Thyroid gland (tissue), 4 donors: ENCODE data around the gene MAML3. TPM values are rescaled to one million over a fixed set of nuclear protein-coding genes. Genes with fewer than 3 reads are reported as not detected.

ENCODE experiments used
- DNase-seq, 2 donors: peaks; one replicate each; pipeline ENCODE4 v3.0.0-alpha.2; 2019
- H3K27ac ChIP-seq, 3 donors: fragments of 200-600 bp; sonication (generic); 1 replicate in 2 of 3; 2 replicates in 1 of 3; pipeline ENCODE4 v1.5.1; 2016 to 2019; ENCODE audit warnings: mild to moderate bottlenecking in 1 of 3, moderate library complexity in 1 of 3
- H3K27me3 ChIP-seq: fragments of 200-600 bp; sonication (generic); one replicate; pipeline ENCODE4 v1.5.1; 2019
- H3K36me3 ChIP-seq, 2 donors: fragments of 200-600 bp; sonication (generic); one replicate each; pipeline ENCODE4 v1.5.1; 2016 to 2019
- H3K4me1 ChIP-seq, 2 donors: fragments of 200-600 bp; sonication (generic); one replicate each; pipeline ENCODE4 v1.5.1; 2017 to 2019
- H3K4me3 ChIP-seq, 3 donors: fragments of 200-600 bp; sonication (generic); replicated peaks in 1 of 3; 1 replicate in 2 of 3; 2 replicates in 1 of 3; pipeline ENCODE4 v1.5.1; 2016; ENCODE audit warnings: mild to moderate bottlenecking in 1 of 3
- H3K9me3 ChIP-seq: fragments of 200-600 bp; sonication (generic); one replicate; pipeline ENCODE4 v1.5.1; 2017
- POLR2A ChIP-seq, 2 donors: fragments of 450-650 bp; IDR thresholded peaks; one replicate each; pipeline ENCODE4 v1.6.1; 2017; ENCODE audit warnings: antibody characterized with exemption in 2 of 2, mild to moderate bottlenecking in 2 of 2, moderate library complexity in 1 of 2
- WGBS, 2 donors: methylation state at CpG; one replicate each; pipeline ENCODE4 v1.1.5; 2017; 5-methylcytosine and 5-hydroxymethylcytosine counted together
- intact Hi-C: fragments of 100-400 bp; cut with DNase I; formaldehyde crosslinking; loops from one replicate; pipeline ENCODE4 v1.15.1; 2023
- total RNA-seq, 4 donors: library from RNA; depleted of rRNA; stranded (reverse); fragments of >200 nt; gene quantifications; one replicate each; pipeline ENCODE4 v1.2.3, GENCODE V29; 2016
- TF ChIP-seq, protein P1 (sequence below), 6 experiments: fragments of 200-600 bp in 3 of 6; fragments of 450-650 bp in 3 of 6; sonication (generic) in 3 of 6; IDR thresholded peaks; one replicate each; pipeline ENCODE4 v1.5.1; 2016 to 2019; ENCODE audit warnings: antibody characterized with exemption in 6 of 6, mild to moderate bottlenecking in 2 of 6, inconsistent platforms in 1 of 6, moderate library complexity in 1 of 6

Gene MAML3
- total RNA-seq, 4 donors from 2014 or later = 5.7 to 14.1 (median 11.4) TPM

DNA sequence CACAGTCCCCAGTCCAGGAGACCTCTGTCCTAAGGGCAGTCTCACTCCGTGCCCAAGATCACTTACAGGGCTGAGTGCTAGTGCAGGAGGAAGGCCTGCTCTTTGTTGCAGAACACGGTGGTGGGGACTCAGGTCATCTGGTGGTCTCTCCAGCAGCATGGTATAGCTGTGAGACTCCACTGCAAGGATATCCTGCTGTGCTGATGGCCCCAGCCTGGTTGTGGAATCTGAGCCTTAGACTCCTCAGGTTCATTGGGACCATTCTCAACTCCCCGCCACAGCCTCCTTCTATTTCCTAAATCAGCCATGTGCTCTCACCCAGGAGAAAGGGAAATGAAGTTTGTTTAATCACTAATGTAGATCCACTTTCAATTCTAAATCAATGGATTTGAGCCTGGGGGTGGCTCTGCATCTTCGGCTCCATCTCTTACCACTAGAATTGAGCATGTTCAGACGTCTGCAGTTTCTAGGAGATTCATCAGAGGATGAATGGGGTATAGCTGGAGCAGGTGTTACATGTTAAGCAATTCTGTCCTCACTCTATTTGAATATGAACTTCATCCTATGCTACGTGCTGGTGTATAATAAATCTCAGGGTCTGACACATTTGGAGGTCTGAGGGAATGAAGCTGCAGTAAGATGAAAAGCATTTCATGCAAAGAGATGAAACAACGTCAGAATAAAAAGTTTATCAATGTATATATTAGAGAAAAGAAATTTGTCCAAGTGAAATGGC lies 299.1 kb downstream of the MAML3 start:
- TF ChIP-seq, protein P1, sequence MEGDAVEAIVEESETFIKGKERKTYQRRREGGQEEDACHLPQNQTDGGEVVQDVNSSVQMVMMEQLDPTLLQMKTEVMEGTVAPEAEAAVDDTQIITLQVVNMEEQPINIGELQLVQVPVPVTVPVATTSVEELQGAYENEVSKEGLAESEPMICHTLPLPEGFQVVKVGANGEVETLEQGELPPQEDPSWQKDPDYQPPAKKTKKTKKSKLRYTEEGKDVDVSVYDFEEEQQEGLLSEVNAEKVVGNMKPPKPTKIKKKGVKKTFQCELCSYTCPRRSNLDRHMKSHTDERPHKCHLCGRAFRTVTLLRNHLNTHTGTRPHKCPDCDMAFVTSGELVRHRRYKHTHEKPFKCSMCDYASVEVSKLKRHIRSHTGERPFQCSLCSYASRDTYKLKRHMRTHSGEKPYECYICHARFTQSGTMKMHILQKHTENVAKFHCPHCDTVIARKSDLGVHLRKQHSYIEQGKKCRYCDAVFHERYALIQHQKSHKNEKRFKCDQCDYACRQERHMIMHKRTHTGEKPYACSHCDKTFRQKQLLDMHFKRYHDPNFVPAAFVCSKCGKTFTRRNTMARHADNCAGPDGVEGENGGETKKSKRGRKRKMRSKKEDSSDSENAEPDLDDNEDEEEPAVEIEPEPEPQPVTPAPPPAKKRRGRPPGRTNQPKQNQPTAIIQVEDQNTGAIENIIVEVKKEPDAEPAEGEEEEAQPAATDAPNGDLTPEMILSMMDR (IDR thresholded peaks at IDR 0.05) = no peak
- no peak for TF ChIP-seq POLR2A (IDR thresholded peaks at IDR 0.05)
- H3K36me3 ChIP-seq = no peaks in the 10 kb centered on the region
- H3K27me3 ChIP-seq = no peaks in the 10 kb centered on the region
- no peaks in the 10 kb centered on the region for H3K4me1 ChIP-seq
- no peaks in the 10 kb centered on the region for H3K9me3 ChIP-seq
- intact Hi-C loops = no loop called here
- H3K27ac ChIP-seq = no peak overlapping the region
- 93 to 95% methylated on average over 7 of the region's 7 CpGs for WGBS, 2 donors
- no peak overlapping the region for H3K4me3 ChIP-seq
- DNase-seq = no peak

DNA sequence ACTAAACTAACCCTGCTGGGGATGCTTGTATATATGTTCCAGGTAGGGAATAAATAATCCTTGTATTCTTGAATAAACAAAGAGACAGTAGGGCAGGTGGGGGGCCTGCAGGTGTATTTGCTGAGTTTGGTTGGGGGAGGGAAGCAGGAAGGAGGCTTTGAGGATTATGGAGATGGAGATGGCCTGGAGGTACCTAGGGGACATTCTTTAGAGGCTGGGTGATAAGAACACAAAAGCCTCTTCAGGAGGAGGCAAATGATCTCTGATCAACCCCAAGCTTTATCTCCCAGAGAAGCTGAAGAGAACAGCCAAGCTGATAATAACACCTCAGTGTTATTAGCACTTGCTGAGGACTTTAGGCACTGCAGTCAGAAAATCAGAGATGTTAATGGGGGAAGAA lies 300.7 kb downstream of the MAML3 start:
- Histone ChIP-seq H3K36me3 (no peaks in the 10 kb centered on the region), H3K27ac (no peak overlapping the region), H3K27me3 (no peaks in the 10 kb centered on the region), H3K4me3 (no peak overlapping the region), H3K4me1 (no peaks in the 10 kb centered on the region), H3K9me3 (no peaks in the 10 kb centered on the region)
- TF ChIP-seq POLR2A (IDR thresholded peaks at IDR 0.05) = no peak
- TF ChIP-seq, protein P1 (IDR thresholded peaks at IDR 0.05) = no peak
- intact Hi-C loops = no loop called here
- DNase-seq = no peak

DNA sequence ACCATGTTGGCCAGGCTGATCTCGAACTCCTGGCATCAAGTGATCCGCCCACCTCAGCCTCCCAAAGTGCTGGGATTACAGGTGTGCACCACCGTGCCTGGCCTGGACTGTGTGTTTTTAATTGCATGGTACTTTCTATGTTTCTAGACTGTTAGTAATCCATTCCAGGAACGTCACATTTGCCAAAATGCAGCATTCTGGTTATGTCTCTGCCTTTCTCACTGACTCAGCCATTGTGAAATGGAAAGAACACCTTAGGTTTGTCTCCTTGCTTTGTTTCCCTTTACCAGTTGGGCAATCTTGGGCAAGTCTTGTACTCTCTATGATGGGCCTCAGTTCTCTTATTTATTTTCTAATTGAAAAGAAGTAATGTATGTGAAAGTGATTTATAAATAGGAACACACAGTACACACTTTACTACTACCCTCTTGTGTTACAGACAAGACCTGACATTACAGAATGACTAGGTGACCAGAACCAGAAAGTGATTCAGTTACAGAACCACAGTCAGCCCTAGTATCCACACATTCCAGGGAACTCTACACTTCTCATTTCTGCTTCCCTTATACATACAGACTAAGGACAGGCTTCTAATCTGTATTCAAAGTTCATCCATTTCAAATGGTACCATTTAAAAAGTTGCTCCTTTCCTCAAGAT lies 301.2 kb downstream of the MAML3 start:
- H3K27me3 ChIP-seq = no peaks in the 10 kb centered on the region
- intact Hi-C loops = no loop called here
- no peaks in the 10 kb centered on the region for H3K9me3 ChIP-seq
- no peak for TF ChIP-seq POLR2A (IDR thresholded peaks at IDR 0.05)
- TF ChIP-seq, protein P1 (IDR thresholded peaks at IDR 0.05) = no peak
- no peak for DNase-seq
- H3K27ac ChIP-seq = no peak overlapping the region
- H3K36me3 ChIP-seq = no peaks in the 10 kb centered on the region
- no peak overlapping the region for H3K4me3 ChIP-seq
- WGBS, 2 donors = 72 to 82% methylated on average over 4 of the region's 4 CpGs
- H3K4me1 ChIP-seq = no peaks in the 10 kb centered on the region

DNA sequence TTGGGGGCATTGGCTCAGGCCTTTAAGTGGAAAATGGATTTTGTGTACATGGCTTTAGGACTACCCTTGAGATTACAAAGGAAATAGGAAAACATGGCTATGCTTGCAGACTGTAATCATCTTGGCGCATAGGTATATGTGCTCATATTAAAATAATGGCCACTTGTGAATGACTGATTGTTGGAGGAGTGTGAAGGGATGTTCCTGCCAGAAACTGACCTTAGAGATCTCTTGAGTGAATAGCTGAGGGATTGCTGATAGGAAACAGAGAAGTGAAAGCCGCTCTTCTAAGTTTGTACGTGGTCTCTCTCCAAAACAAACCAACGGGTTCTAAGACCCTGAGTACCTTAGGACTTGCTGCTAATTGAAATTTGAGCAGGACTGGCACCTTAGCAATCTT lies 302.3 kb downstream of the MAML3 start:
- intact Hi-C loops = no loop called here
- 82 to 88% methylated on average over 4 of the region's 4 CpGs for WGBS, 2 donors
- no peak for DNase-seq

More for the DNA sequence above, 302.3 kb downstream of the MAML3 start:
- H3K27ac ChIP-seq = no peak overlapping the region
- H3K36me3 ChIP-seq = no peaks in the 10 kb centered on the region
- no peaks in the 10 kb centered on the region for H3K27me3 ChIP-seq
- H3K4me1 ChIP-seq = peaks cover 0 to 4% of the 10 kb centered on the region in 2 donors
- H3K9me3 ChIP-seq = no peaks in the 10 kb centered on the region
- TF ChIP-seq POLR2A (IDR thresholded peaks at IDR 0.05) = no peak
- TF ChIP-seq, protein P1 (IDR thresholded peaks at IDR 0.05) = no peak
- no peak overlapping the region for H3K4me3 ChIP-seq
